Measurements from ENCODE around the gene VAV2.

DNA sequence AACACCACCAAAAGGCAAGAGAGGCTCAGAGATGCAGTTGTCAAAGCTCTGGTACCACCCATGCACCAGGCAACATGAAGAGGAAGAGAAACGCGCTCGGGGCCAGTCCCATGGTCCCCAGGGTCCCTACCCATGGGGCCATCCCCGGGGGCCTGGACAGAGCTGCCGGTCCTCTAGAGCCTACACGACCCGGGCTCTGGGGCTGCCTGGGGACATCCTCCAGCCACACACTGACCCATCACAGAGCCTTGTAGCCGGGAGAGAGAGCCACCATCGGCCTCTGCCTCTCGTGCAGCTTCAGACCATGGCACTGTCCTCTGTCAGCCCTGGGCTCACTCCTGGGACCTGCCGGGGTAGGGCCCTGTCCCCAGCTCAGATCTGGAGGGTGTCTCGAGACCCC is 23.7 kb downstream of the VAV2 start:
- TF ChIP-seq, protein P1, sequence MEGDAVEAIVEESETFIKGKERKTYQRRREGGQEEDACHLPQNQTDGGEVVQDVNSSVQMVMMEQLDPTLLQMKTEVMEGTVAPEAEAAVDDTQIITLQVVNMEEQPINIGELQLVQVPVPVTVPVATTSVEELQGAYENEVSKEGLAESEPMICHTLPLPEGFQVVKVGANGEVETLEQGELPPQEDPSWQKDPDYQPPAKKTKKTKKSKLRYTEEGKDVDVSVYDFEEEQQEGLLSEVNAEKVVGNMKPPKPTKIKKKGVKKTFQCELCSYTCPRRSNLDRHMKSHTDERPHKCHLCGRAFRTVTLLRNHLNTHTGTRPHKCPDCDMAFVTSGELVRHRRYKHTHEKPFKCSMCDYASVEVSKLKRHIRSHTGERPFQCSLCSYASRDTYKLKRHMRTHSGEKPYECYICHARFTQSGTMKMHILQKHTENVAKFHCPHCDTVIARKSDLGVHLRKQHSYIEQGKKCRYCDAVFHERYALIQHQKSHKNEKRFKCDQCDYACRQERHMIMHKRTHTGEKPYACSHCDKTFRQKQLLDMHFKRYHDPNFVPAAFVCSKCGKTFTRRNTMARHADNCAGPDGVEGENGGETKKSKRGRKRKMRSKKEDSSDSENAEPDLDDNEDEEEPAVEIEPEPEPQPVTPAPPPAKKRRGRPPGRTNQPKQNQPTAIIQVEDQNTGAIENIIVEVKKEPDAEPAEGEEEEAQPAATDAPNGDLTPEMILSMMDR (IDR thresholded peaks at IDR 0.05) = no peak
- no peak for TF ChIP-seq POLR2AphosphoS5 (IDR thresholded peaks at IDR 0.05; ENCODE audit: insufficient read depth in 1 of 2, low read depth in 1 of 2)
